Pancreas (tissue), 10 donors: ENCODE results near the gene SLC66A1. TPM values are rescaled to one million over a fixed set of nuclear protein-coding genes. Genes with fewer than 3 reads are reported as not detected.

Experiments used
- ATAC-seq, 4 donors: fragments of 200-7000 bp; cut with Tn5 transposase; one replicate each; pipeline versions ENCODE4 v1.8.0 to v1.9.1; 2020; ENCODE audit warnings: mild to moderate bottlenecking in 4 of 4, moderate library complexity in 4 of 4
- DNase-seq, 6 donors: peaks; one replicate each; pipeline ENCODE4 v3.0.0-alpha.2; 2020
- FAIRE-seq: peaks from 2 replicates; lab custom pipeline; 2012; peaks lifted over from hg19 to GRCh38; lab: Jason Lieb, UNC
- H3K27ac ChIP-seq, 4 donors: fragments of 200-600 bp; sonication (generic); 1 replicate in 3 of 4; 2 replicates in 1 of 4; pipeline versions ENCODE4 v1.5.0 to v1.8.0; 2020
- H3K27me3 ChIP-seq, 4 donors: fragments of 200-600 bp; one replicate each; pipeline ENCODE4 v1.8.0; 2021
- H3K36me3 ChIP-seq, 3 donors: fragments of 200-600 bp; sonication (generic) in 1 of 3; one replicate each; pipeline versions ENCODE4 v1.5.0 to v1.8.0; 2020 to 2021
- H3K4me1 ChIP-seq, 3 donors: fragments of 200-600 bp; one replicate each; pipeline ENCODE4 v1.8.0; 2021
- H3K4me3 ChIP-seq, 4 donors: fragments of 200-600 bp; sonication (generic) in 2 of 4; one replicate each; pipeline versions ENCODE4 v1.5.0 to v1.8.0; 2020 to 2021
- H3K9me3 ChIP-seq, 4 donors: fragments of 200-600 bp; one replicate each; pipeline ENCODE4 v1.8.0; 2021
- WGBS, 2 donors: extraction: QIAGEN DNeasy Blood & Tissue Kit; methylation state at CpG; one replicate each; pipeline ENCODE4 v1.1.7; 2013; 5-methylcytosine and 5-hydroxymethylcytosine counted together
- intact Hi-C, 3 donors: fragments of 100-400 bp; cut with DNase I; formaldehyde crosslinking; loops; one replicate each; pipeline versions ENCODE4 v1.11.1 to v1.14.2; 2022
- polyA plus RNA-seq, 2 donors: library from polyadenylated mRNA; stranded (reverse); fragments of 200-250 nt; gene quantifications; one replicate each; pipeline ENCODE4 v1.2.3, GENCODE V29; 2013
- total RNA-seq, 6 donors: library from RNA; stranded (reverse); fragmentation: NEBNext Ultra II Directional in 4 of 6; extraction: Animal tissue kit (Norgen Biotek cat#: 25700) in 4 of 6; gene quantifications; one replicate each; pipeline versions ENCODE4 v1.2.1 to v1.2.4, GENCODE V29; 2021 to 2023
- TF ChIP-seq, protein P1 (sequence below), 4 donors: fragments of 200-600 bp; sonication (generic) in 3 of 4; IDR thresholded peaks; one replicate each; pipeline versions ENCODE4 v1.5.0 to v1.8.0; 2021; ENCODE audit warnings: antibody characterized with exemption in 4 of 4
- donor health status: healthy with polysubstance abuse.
- donor health status: DM: no; HTN: no; CAD: no; lungs with moderate emphysema.
- donor health status: DM: no; HTN: no; CAD: no.
- donor health status: control.
- donor health status: control.
- donor health status: Bipolar disorder and iron deficiency.
- donor health status: DM: yes; HTN: yes; CAD: no.
- donor health status: DM: no; HTN: no; CAD: no.
- donor health status: DM: no; HTN: no; CAD: no.
- donor health status: DM: yes; HTN: yes; CAD: no.

SLC66A1 gene
- total and polyA plus RNA-seq, 8 donors, result 6.4 to 26.1 (median 8.7) TPM

DNA sequence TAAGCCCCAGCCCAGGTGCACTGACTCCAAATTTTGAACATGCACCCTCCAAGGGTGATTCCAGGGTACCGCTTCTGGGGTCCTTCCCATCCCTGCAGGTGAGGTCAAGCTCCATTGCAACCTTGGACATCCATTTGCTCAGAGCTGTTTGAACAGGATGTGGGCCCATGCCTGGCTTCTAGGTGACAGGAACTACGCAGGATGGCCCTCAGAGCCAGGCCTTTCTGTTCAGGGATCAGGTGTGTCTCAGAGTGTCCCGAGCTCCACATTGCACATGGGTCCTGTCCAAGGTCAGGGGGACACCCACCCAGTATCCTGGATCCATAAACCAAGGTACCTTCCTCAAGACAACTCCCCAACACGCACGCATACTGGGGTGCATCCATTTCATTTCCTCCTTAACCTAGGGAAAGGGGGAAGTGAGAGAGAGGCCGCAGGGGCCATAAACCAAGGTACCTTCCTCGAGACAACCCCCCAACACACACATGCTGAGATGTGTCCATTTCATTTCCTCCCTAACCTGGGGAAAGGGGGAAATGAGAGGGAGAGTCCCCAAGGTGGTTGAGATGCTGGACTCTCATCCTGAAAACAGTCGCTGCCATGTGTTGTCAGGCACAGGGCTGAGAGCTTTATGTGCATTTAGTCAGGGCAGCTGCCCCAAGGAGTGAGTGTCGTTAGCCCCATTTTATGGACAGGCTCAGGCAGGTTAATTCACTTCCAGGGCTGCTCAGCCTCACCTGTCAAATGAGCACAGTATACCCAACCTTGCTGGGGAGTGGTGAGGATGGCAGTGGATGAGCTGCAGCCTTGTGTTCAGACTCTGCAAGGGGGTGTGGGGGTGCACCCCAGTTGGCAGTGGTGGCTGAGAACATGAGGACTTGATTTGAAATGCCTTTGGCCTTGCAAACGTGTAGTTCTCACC lies 2.1 kb downstream of the SLC66A1 start:
- no peaks in the 10 kb centered on the region for H3K36me3 ChIP-seq
- peaks cover 0 to 13% (median 7%) of the 10 kb centered on the region in 3 donors for H3K4me1 ChIP-seq
- no peaks in the 10 kb centered on the region for H3K9me3 ChIP-seq
- intact Hi-C loops, result no loop called here
- ATAC-seq (no peak), DNase-seq (no peak), FAIRE-seq (no peak)
- H3K27me3 ChIP-seq, result no peaks in the 10 kb centered on the region
- WGBS, 2 donors, result 85 to 90% methylated on average over 10 of the region's 10 CpGs
- no peak overlapping the region for H3K4me3 ChIP-seq
- H3K27ac ChIP-seq, result no peak overlapping the region
- TF ChIP-seq, protein P1, sequence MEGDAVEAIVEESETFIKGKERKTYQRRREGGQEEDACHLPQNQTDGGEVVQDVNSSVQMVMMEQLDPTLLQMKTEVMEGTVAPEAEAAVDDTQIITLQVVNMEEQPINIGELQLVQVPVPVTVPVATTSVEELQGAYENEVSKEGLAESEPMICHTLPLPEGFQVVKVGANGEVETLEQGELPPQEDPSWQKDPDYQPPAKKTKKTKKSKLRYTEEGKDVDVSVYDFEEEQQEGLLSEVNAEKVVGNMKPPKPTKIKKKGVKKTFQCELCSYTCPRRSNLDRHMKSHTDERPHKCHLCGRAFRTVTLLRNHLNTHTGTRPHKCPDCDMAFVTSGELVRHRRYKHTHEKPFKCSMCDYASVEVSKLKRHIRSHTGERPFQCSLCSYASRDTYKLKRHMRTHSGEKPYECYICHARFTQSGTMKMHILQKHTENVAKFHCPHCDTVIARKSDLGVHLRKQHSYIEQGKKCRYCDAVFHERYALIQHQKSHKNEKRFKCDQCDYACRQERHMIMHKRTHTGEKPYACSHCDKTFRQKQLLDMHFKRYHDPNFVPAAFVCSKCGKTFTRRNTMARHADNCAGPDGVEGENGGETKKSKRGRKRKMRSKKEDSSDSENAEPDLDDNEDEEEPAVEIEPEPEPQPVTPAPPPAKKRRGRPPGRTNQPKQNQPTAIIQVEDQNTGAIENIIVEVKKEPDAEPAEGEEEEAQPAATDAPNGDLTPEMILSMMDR (IDR thresholded peaks at IDR 0.05), result no peak

DNA sequence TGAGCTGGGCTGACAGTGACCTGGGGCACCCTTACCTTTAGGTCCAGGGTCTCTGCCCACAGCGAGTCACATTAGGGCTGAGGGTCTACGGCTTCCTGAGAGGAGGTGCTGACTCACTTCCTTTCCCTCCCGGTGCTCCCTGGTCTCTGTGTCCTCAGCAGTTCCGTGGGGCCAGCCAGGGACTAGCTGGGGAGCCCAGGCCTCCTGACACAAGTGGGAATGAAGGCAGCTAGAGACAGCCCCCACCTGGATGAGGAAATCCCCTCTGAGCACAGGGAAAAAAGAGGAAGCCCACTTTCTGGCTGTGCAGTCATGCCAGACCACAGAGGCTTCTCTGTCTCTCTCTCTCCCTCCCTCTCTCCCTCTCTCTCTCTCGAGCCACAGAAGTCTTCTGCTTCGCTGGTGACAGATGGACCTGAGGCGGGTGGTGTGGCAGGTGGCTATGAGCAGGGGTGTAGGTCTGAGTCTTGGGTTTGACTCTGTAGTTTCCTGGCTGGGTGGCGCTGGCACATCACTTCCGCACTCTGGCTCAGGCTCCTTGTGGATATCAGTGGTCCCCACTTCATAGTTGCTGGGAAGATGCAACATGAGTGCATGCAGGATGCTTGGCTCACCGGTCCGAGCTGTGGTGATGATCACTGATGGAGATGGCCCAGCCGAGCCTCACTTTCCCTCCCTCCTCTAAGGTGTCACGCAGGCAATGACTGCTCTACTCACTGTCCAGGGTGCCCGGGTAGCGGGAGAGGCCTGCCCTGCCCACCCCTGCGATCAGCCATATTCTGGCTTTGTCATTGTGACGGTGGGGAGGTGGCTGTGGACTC lies 3.5 kb downstream of the SLC66A1 start:
- intact Hi-C loops, result no loop called here
- DNase-seq, result no peak

DNA sequence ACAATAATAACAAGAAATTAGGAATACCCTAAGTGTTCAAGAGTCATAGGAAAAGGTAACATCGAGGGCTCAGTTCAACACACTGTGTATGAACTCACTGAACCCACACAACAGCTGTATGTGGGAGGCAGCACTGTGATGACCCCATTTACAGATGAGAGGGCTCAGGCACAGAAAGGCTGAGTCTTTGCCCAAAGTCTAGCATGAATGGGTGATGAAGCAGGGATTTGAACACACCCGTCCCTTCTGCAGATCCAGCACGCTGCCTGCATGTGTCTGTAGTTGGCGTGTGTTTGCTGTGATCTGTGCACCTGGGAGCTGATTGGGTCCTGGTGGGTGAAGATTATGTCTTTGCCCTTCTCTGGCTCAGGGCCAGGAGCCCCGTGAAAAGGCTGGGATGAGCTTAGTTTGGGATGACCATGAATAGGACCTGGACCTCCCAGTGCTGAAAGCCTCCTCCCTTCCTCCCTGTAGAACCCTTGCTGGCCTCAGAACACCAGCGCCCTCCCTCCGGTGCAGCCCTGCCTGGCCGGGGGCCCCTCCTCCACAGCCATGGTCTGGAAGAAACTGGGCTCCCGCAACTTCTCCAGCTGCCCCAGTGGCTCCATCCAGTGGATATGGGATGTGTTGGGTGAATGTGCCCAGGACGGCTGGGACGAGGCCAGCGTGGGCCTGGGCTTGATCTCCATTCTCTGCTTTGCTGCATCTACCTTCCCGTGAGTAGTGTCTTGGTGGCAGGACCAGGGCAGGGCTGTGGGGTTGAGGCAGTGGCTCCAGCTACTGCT lies 5.2 kb downstream of the SLC66A1 start:
- Histone ChIP-seq H3K4me1 (peaks cover 0 to 8% (median 3%) of the 10 kb centered on the region in 3 donors), H3K27me3 (no peaks in the 10 kb centered on the region), H3K27ac (no peak overlapping the region), H3K36me3 (no peaks in the 10 kb centered on the region), H3K4me3 (no peak overlapping the region), H3K9me3 (no peaks in the 10 kb centered on the region)
- DNase-seq, result no peak
- intact Hi-C loops, result no loop called here
- no peak for ATAC-seq
- 87 to 89% methylated on average over 10 to 13 of the region's 13 CpGs for WGBS, 2 donors
- FAIRE-seq, result no peak
- TF ChIP-seq, protein P1 (IDR thresholded peaks at IDR 0.05), result no peak

More for the DNA sequence above, 3.5 kb downstream of the SLC66A1 start:
- H3K4me1 ChIP-seq, result peaks cover 0 to 12% (median 7%) of the 10 kb centered on the region in 3 donors
- H3K27ac ChIP-seq, result no peak overlapping the region
- 82 to 85% methylated on average over 17 of the region's 17 CpGs for WGBS, 2 donors
- ATAC-seq (no peak), FAIRE-seq (no peak)
- no peak overlapping the region for H3K4me3 ChIP-seq
- H3K27me3 ChIP-seq, result no peaks in the 10 kb centered on the region
- H3K36me3 ChIP-seq, result no peaks in the 10 kb centered on the region
- H3K9me3 ChIP-seq, result no peaks in the 10 kb centered on the region
- TF ChIP-seq, protein P1 (IDR thresholded peaks at IDR 0.05), result no peak

DNA sequence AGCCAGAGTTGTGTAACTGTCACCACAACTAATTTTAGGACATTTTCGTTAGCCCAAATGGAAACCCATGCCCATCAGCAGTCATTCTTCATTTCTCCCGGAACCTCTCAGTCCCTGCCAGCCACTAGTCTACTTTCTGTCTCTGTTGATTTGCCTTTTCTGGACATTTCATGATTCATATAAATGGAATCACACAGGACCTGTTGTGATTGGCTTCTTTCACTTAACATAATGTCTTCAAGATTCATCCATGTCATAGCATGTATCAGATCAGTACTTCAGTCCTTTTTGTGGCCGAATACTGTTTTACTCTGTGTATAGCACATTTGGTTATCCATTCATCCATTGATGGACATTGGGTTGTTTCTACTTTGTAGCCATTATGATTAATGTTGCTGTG lies 7.1 kb downstream of the SLC66A1 start:
- FAIRE-seq, result no peak
- 93% methylated on average over 3 of the region's 3 CpGs for WGBS, 2 donors
- Histone ChIP-seq H3K4me3 (no peak overlapping the region), H3K27ac (no peak overlapping the region), H3K27me3 (no peaks in the 10 kb centered on the region), H3K9me3 (no peaks in the 10 kb centered on the region), H3K36me3 (peaks cover 0 to 7% (median 0%) of the 10 kb centered on the region in 3 donors), H3K4me1 (no peaks in the 10 kb centered on the region)
- no peak for ATAC-seq
- intact Hi-C loops, result no loop called here
- TF ChIP-seq, protein P1 (IDR thresholded peaks at IDR 0.05), result no peak
- no peak for DNase-seq
